ENCODE measurements around the gene HIKESHI. TPM values are rescaled to one million over a fixed set of nuclear protein-coding genes. Genes with fewer than 3 reads are reported as not detected.

The HIKESHI gene
- total and polyA plus RNA-seq, 2 of the 8 experiments (the other 6 are each of a cell fraction or from before 2014, with no cell fraction given) = 65.4 to 90.2 TPM

DNA sequence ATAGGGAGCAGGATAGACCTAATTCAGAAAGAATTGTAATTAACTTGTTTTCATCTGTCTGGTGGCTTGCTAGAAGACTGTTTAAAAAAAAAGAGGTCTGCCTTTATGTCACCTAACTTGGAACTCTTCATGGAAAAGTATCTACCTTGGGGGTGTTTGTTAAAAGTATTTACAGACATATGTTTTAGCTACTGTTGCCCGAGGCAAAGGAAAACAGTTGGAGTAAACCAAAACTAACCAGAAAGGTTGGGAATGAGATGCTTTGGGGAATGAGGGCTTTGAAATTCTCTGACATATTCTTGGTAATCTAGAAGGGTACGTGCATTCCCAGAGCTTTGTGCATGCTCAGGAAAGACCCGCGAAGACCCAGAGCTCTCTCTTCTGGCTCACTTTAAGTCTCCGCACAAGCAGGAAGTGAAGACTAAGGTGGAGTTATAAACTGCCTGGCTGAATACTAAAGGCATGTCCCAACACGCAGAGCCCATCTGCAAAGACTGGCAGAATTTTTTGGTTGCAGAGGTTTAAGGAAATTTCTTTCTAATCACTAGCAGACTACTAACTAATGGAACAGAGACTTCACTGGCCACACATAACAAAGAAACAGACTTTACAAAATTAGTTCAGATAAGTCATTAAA is 33.2 kb downstream of the HIKESHI start:
- Histone ChIP-seq H4K5ac (ENCODE audit: insufficient read length, low read depth, low read length) (no peak overlapping the region), H2BK120ac (replicated peaks; ENCODE audit: low read depth, low read length) (no peak overlapping the region), H4K91ac (replicated peaks; ENCODE audit: insufficient read length, low read length) (no peak overlapping the region), H4K8ac (ENCODE audit: extremely low read depth, insufficient read depth, low read length) (no peak overlapping the region), H3K14ac (ENCODE audit: insufficient read length) (no peak overlapping the region), H3K79me2 (ENCODE audit: control insufficient read depth in 1 of 2, insufficient read depth in 2 of 2, low read length in 2 of 2) (no peaks in the 10 kb centered on the region), H2BK20ac (ENCODE audit: low read length) (no peak overlapping the region), H3K4me2 (ENCODE audit: insufficient read depth in 1 of 2, low read depth in 2 of 2, low read length in 2 of 2) (no peak overlapping the region), H2AK5ac (ENCODE audit: low read depth, low read length) (no peak overlapping the region), H3K4me1 (replicated peaks in 1 of 4; ENCODE audit: control insufficient read depth in 3 of 4, insufficient read depth in 4 of 4, low read length in 3 of 4) (no peaks in the 10 kb centered on the region), H2BK5ac (ENCODE audit: low read depth, low read length) (no peak overlapping the region), H4K20me1 (replicated peaks in 1 of 2; ENCODE audit: control insufficient read depth in 1 of 2, insufficient read depth in 2 of 2, low read length in 2 of 2) (no peaks in the 10 kb centered on the region), H3K23ac (ENCODE audit: insufficient read length) (no peak overlapping the region), H2BK12ac (ENCODE audit: low read depth, low read length) (no peak overlapping the region), H3K36me3 (ENCODE audit: control insufficient read depth in 2 of 4, insufficient read depth in 4 of 4, low read length in 3 of 4) (peaks cover 0 to 27% (median 14%) of the 10 kb centered on the region in 4 experiments; a peak in 3 of 8 replicates), H3K23me2 (ENCODE audit: low read depth, low read length) (no peaks in the 10 kb centered on the region), H3K27ac (ENCODE audit: low read depth, low read length) (peak overlapping the region; percentile 53; the same call in 1 of the 2 replicates), H3K4me3 (ENCODE audit: extremely low read depth in 1 of 4, insufficient read depth in 2 of 4, low read depth in 3 of 4, low read length in 4 of 4) (no peak overlapping the region), H3K4ac (replicated peaks; ENCODE audit: insufficient read length, low read depth, low read length) (no peak overlapping the region), H3K9me3 (ENCODE audit: insufficient read depth in 2 of 2, low read depth in 1 of 2, low read length in 1 of 2) (no peaks in the 10 kb centered on the region; a peak in 1 of 4 replicates), H3K18ac (ENCODE audit: extremely low read depth, low read length) (no peak overlapping the region), H2AFZ (ENCODE audit: low read length) (no peak overlapping the region), H2BK15ac (ENCODE audit: low read length) (no peak overlapping the region), H3K9ac (replicated peaks in 1 of 4; ENCODE audit: extremely low read depth in 1 of 4, low read depth in 3 of 4, low read length in 3 of 4) (no peak overlapping the region), H3K79me1 (ENCODE audit: low read depth, low read length) (no peaks in the 10 kb centered on the region), H3K56ac (replicated peaks; ENCODE audit: insufficient read length, low read depth, low read length) (no peak overlapping the region), H3K27me3 (replicated peaks in 1 of 4; ENCODE audit: control insufficient read depth in 3 of 4, extremely low read depth in 1 of 4, insufficient read depth in 3 of 4, low read length in 3 of 4) (no peaks in the 10 kb centered on the region)
- WGBS, 2 experiments (ENCODE audit: extremely low coverage in 1 of 2, insufficient coverage in 1 of 2, insufficient read length in 1 of 2, insufficient replicate concordance in 2 of 2, low coverage in 1 of 2, low lambda C conversion rate in 2 of 2, missing lambda C conversion rate in 1 of 2) = 92% methylated on average over 6 of the region's 6 CpGs; no CpG with 5 or more reads in 1 of the 2 experiments
- ChIA-PET POLR2A (ENCODE audit: partially characterized antibody) (interaction anchor here (0.7 to 1.7 kb wide), 3 partner anchors 10 to 989 kb away, joined by 3 to 6 read pairs (median 3); no protein-coding TSS in a partner anchor), CTCF (ENCODE audit: partially characterized antibody) (interaction anchor here (1.5 kb wide), 1 partner anchor 20 kb away, joined by 3 read pairs; no protein-coding TSS in a partner anchor)
- FAIRE-seq = no peak
- no peak for DNase-seq (ENCODE audit: low read depth in 1 of 2, low spot score in 2 of 2)
- TF ChIP-seq NRF1 (IDR thresholded peaks at IDR 0.05; ENCODE audit: low read depth, low read length) = no peak
- no peak for TF ChIP-seq NANOG (IDR thresholded peaks at IDR 0.05; ENCODE audit: insufficient read depth, low read depth, low read length, poor library complexity, severe bottlenecking)
- no peak for TF ChIP-seq FOSL1 (IDR thresholded peaks at IDR 0.05; ENCODE audit: insufficient read depth, low read depth, low read length)
- TF ChIP-seq RNF2 (IDR thresholded peaks at IDR 0.05; ENCODE audit: borderline replicate concordance, low read depth, low read length, missing control alignments, poor library complexity, severe bottlenecking) = no peak
- TF ChIP-seq BCL11A (IDR thresholded peaks at IDR 0.05; ENCODE audit: low read depth in 2 of 2, low read length in 2 of 2) = no peak
- no peak for TF ChIP-seq TEAD4 (IDR thresholded peaks at IDR 0.05; ENCODE audit: low read depth, low read length)
- TF ChIP-seq CHD2 (IDR thresholded peaks at IDR 0.05; ENCODE audit: low read length) = no peak
- no peak for TF ChIP-seq SAP30 (IDR thresholded peaks at IDR 0.05; ENCODE audit: insufficient read depth, insufficient replicate concordance, low read length)
- no peak for TF ChIP-seq RFX5 (IDR thresholded peaks at IDR 0.05; ENCODE audit: borderline replicate concordance, low read depth, low read length)
- TF ChIP-seq, protein P1, sequence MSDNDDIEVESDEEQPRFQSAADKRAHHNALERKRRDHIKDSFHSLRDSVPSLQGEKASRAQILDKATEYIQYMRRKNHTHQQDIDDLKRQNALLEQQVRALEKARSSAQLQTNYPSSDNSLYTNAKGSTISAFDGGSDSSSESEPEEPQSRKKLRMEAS (IDR thresholded peaks at IDR 0.05) = no peak
- TF ChIP-seq KDM5A (IDR thresholded peaks at IDR 0.05; ENCODE audit: low read length) = no peak
- TF ChIP-seq RBBP5 (IDR thresholded peaks at IDR 0.05; ENCODE audit: borderline replicate concordance, low read depth, low read length) = no peak
